Pancreas (tissue), 10 donors: ENCODE results near the gene NBPF3. TPM values are rescaled to one million over a fixed set of nuclear protein-coding genes. Genes with fewer than 3 reads are reported as not detected.
"Not testable (repeated sequence)": the region's sequence is repeated elsewhere in the genome, so short reads cannot be mapped to it uniquely, and the experiment has no call there.

Source experiments
- ATAC-seq, 4 donors: fragments of 200-7000 bp; cut with Tn5 transposase; one replicate each; pipeline versions ENCODE4 v1.8.0 to v1.9.1; 2020; ENCODE audit warnings: mild to moderate bottlenecking in 4 of 4, moderate library complexity in 4 of 4
- DNase-seq, 6 donors: peaks; one replicate each; pipeline ENCODE4 v3.0.0-alpha.2; 2020
- FAIRE-seq: peaks from 2 replicates; lab custom pipeline; 2012; peaks lifted over from hg19 to GRCh38; lab: Jason Lieb, UNC
- H3K27ac ChIP-seq, 4 donors: fragments of 200-600 bp; sonication (generic); 1 replicate in 3 of 4; 2 replicates in 1 of 4; pipeline versions ENCODE4 v1.5.0 to v1.8.0; 2020
- H3K27me3 ChIP-seq, 4 donors: fragments of 200-600 bp; one replicate each; pipeline ENCODE4 v1.8.0; 2021
- H3K36me3 ChIP-seq, 3 donors: fragments of 200-600 bp; sonication (generic) in 1 of 3; one replicate each; pipeline versions ENCODE4 v1.5.0 to v1.8.0; 2020 to 2021
- H3K4me1 ChIP-seq, 3 donors: fragments of 200-600 bp; one replicate each; pipeline ENCODE4 v1.8.0; 2021
- H3K4me3 ChIP-seq, 4 donors: fragments of 200-600 bp; sonication (generic) in 2 of 4; one replicate each; pipeline versions ENCODE4 v1.5.0 to v1.8.0; 2020 to 2021
- H3K9me3 ChIP-seq, 4 donors: fragments of 200-600 bp; one replicate each; pipeline ENCODE4 v1.8.0; 2021
- WGBS, 2 donors: extraction: QIAGEN DNeasy Blood & Tissue Kit; methylation state at CpG; one replicate each; pipeline ENCODE4 v1.1.7; 2013; 5-methylcytosine and 5-hydroxymethylcytosine counted together
- intact Hi-C, 3 donors: fragments of 100-400 bp; cut with DNase I; formaldehyde crosslinking; loops; one replicate each; pipeline versions ENCODE4 v1.11.1 to v1.14.2; 2022
- polyA plus RNA-seq, 2 donors: library from polyadenylated mRNA; stranded (reverse); fragments of 200-250 nt; gene quantifications; one replicate each; pipeline ENCODE4 v1.2.3, GENCODE V29; 2013
- total RNA-seq, 6 donors: library from RNA; stranded (reverse); fragmentation: NEBNext Ultra II Directional in 4 of 6; extraction: Animal tissue kit (Norgen Biotek cat#: 25700) in 4 of 6; gene quantifications; one replicate each; pipeline versions ENCODE4 v1.2.1 to v1.2.4, GENCODE V29; 2021 to 2023
- TF ChIP-seq, protein P1 (sequence below), 4 donors: fragments of 200-600 bp; sonication (generic) in 3 of 4; IDR thresholded peaks; one replicate each; pipeline versions ENCODE4 v1.5.0 to v1.8.0; 2021; ENCODE audit warnings: antibody characterized with exemption in 4 of 4
- donor health status: healthy with polysubstance abuse.
- donor health status: DM: no; HTN: no; CAD: no; lungs with moderate emphysema.
- donor health status: DM: no; HTN: no; CAD: no.
- donor health status: control.
- donor health status: control.
- donor health status: Bipolar disorder and iron deficiency.
- donor health status: DM: yes; HTN: yes; CAD: no.
- donor health status: DM: no; HTN: no; CAD: no.
- donor health status: DM: no; HTN: no; CAD: no.
- donor health status: DM: yes; HTN: yes; CAD: no.

Gene NBPF3
- total and polyA plus RNA-seq, 8 donors = 1.1 to 8.6 (median 3.5) TPM

DNA sequence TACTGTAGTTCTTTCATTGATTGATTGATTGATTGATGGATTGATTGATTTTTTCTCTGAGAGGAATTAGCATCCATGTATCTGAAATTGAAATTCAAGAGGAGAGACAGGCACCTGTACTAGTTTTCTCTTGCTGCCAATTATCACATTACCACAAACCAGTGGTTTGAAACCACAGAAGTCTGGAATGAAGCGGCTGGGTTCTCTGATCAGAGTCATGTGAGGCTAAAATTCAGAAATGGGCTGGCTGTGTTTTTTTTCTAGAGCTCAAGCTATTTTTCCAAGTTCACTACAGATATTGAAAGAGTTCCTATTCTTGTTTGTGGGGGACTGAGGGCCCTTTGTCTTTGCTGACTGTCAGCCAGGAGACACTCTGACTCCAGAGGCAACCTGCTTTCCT, 10.0 kb downstream of the NBPF3 start:
- Histone ChIP-seq H3K4me1 (no peaks in the 10 kb centered on the region), H3K4me3 (no peak overlapping the region), H3K27me3 (no peaks in the 10 kb centered on the region), H3K9me3 (no peaks in the 10 kb centered on the region), H3K27ac (no peak overlapping the region), H3K36me3 (no peaks in the 10 kb centered on the region)
- intact Hi-C loops = no loop called here
- DNase-seq = no peak
- no peak for FAIRE-seq
- ATAC-seq = no peak
- WGBS, 2 donors = 98 to 100% methylated on average over 1 of the region's 1 CpG
- TF ChIP-seq, protein P1, sequence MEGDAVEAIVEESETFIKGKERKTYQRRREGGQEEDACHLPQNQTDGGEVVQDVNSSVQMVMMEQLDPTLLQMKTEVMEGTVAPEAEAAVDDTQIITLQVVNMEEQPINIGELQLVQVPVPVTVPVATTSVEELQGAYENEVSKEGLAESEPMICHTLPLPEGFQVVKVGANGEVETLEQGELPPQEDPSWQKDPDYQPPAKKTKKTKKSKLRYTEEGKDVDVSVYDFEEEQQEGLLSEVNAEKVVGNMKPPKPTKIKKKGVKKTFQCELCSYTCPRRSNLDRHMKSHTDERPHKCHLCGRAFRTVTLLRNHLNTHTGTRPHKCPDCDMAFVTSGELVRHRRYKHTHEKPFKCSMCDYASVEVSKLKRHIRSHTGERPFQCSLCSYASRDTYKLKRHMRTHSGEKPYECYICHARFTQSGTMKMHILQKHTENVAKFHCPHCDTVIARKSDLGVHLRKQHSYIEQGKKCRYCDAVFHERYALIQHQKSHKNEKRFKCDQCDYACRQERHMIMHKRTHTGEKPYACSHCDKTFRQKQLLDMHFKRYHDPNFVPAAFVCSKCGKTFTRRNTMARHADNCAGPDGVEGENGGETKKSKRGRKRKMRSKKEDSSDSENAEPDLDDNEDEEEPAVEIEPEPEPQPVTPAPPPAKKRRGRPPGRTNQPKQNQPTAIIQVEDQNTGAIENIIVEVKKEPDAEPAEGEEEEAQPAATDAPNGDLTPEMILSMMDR (IDR thresholded peaks at IDR 0.05) = no peak

DNA sequence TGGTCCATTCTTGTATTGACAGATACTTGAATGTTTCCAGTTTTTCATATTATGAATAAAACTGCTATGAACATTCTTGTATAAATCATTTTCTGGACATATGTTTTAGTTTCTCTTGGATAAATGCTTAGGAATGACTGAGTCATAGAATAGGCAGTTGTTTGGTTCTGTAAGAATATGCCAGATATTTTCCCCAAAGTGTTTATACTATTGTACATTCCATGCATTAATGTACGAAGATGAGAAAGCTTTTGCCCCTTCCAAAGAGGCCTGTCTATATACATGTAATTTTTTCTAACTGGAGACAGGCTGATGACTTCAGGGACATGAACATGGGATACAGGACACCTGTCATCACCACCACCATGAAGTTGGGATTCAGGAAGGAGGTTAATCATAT, 11.3 kb downstream of the NBPF3 start:
- ATAC-seq (no peak), FAIRE-seq (no peak), DNase-seq (no peak)
- Histone ChIP-seq H3K36me3 (no peaks in the 10 kb centered on the region), H3K27me3 (no peaks in the 10 kb centered on the region), H3K4me1 (no peaks in the 10 kb centered on the region), H3K9me3 (no peaks in the 10 kb centered on the region), H3K4me3 (no peak overlapping the region), H3K27ac (no peak overlapping the region)
- intact Hi-C loops = no loop called here
- TF ChIP-seq, protein P1 (IDR thresholded peaks at IDR 0.05) = no peak
- 68 to 74% methylated on average over 1 of the region's 1 CpG for WGBS, 2 donors

GRCh38 chr1:21451981-21452411, 12.1 kb downstream of the NBPF3 start:
- H3K4me1 ChIP-seq = no peaks in the 10 kb centered on the region
- WGBS, 2 donors = 67 to 71% methylated on average over 2 of the region's 2 CpGs
- DNase-seq (no peak), ATAC-seq (no peak), FAIRE-seq (no peak)
- no peak overlapping the region for H3K4me3 ChIP-seq
- no peaks in the 10 kb centered on the region for H3K27me3 ChIP-seq
- H3K27ac ChIP-seq = no peak overlapping the region
- no peaks in the 10 kb centered on the region for H3K36me3 ChIP-seq
- intact Hi-C loops = no loop called here
- H3K9me3 ChIP-seq = no peaks in the 10 kb centered on the region
- TF ChIP-seq, protein P1 (IDR thresholded peaks at IDR 0.05) = no peak

GRCh38 chr1:21453964-21454614, 14.2 kb downstream of the NBPF3 start:
- DNase-seq, H3K9me3 ChIP-seq, H3K4me1 ChIP-seq, H3K36me3 ChIP-seq, intact Hi-C loops, ATAC-seq, H3K4me3 ChIP-seq, FAIRE-seq, H3K27ac ChIP-seq, H3K27me3 ChIP-seq: not testable (repeated sequence)
- WGBS, 2 donors = 87 to 90% methylated on average over 5 of the region's 5 CpGs

DNA sequence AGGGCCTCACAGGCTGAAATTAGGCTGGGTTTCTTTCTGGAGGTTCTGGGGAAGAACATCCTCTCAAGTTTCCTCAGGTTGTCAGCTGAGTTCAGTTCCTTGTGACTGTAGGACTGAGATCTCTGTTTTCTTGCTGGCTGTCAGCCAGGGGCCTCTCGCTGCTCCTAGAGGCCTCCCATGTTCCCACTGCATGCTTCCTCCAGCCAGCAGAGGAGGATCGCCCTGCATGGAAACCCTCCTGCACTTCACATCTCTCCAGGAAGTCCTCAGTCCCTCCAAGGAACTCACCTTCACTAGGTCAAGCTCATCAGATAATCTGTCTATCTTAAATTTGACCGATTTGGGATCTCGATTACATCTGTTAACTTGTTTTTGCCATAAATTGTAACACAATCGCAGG, 15.0 kb downstream of the NBPF3 start:
- FAIRE-seq, H3K9me3 ChIP-seq, DNase-seq, H3K27me3 ChIP-seq, H3K27ac ChIP-seq, intact Hi-C loops, ATAC-seq, H3K36me3 ChIP-seq, H3K4me3 ChIP-seq, H3K4me1 ChIP-seq: not testable (repeated sequence)
- 90 to 92% methylated on average over 4 of the region's 5 CpGs for WGBS, 2 donors

DNA sequence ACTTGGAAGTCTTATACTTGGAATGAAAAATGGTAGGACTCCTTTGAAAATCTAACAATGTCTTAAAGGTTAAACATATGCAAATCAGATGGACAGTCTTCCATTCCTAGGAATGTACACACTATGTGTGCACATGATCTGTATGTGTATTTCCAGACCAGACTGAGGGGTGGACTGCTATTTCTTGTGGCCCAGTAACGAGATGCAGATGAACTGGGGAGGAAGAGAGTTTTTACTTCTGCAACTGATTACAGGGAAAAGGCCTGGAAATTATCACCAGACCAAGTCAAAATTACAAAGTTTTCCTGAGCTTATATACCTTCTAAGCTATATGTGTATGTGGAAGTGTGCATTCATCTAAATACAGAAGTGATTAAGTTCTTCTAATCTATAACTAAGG, 17.7 kb downstream of the NBPF3 start:
- Histone ChIP-seq H3K27ac (no peak overlapping the region), H3K4me3 (no peak overlapping the region), H3K9me3 (no peaks in the 10 kb centered on the region), H3K27me3 (no peaks in the 10 kb centered on the region), H3K4me1 (no peaks in the 10 kb centered on the region), H3K36me3 (no peaks in the 10 kb centered on the region)
- WGBS, 2 donors = 93 to 94% methylated on average over 1 of the region's 1 CpG
- FAIRE-seq (no peak), DNase-seq (no peak), ATAC-seq (no peak)
- intact Hi-C loops = no loop called here
- TF ChIP-seq, protein P1 (IDR thresholded peaks at IDR 0.05) = no peak

GRCh38 chr1:21465127-21465526, 25.2 kb downstream of the NBPF3 start:
- H3K27me3 ChIP-seq, intact Hi-C loops, H3K4me1 ChIP-seq, H3K36me3 ChIP-seq, H3K9me3 ChIP-seq, ATAC-seq, DNase-seq, H3K4me3 ChIP-seq, H3K27ac ChIP-seq, FAIRE-seq: not testable (repeated sequence)

DNA sequence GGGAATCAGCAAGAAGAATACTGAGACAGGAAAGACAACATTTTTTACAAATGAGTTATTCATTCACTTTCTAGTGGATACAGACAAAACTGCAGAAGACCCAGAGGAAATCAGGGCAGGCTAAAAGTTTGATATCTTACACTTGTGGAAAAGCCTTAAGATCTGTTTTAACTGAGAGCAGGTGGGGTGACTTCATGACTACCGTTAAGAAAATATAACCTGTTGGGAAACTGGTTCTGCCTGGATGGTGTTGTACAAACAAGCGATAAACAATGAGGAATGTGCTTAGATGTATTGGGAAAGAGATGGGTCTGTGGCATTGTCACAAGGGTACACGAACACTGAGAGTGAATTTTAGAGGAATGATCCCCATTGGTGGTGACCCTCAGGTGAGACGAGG, 28.0 kb downstream of the NBPF3 start:
- H3K27me3 ChIP-seq, ATAC-seq, H3K4me1 ChIP-seq, H3K36me3 ChIP-seq, H3K27ac ChIP-seq, H3K4me3 ChIP-seq, intact Hi-C loops, DNase-seq, FAIRE-seq, H3K9me3 ChIP-seq: not testable (repeated sequence)
- WGBS, 2 donors = 63 to 71% methylated on average over 4 of the region's 4 CpGs
